Kasumi-1 (cell line): ENCODE measurements around the gene HJURP.

Source experiments
- DNase-seq, 2 experiments: peaks; one replicate each; lab custom pipeline; 2025; lab: John Stamatoyannopoulos, UW

HJURP gene

DNA sequence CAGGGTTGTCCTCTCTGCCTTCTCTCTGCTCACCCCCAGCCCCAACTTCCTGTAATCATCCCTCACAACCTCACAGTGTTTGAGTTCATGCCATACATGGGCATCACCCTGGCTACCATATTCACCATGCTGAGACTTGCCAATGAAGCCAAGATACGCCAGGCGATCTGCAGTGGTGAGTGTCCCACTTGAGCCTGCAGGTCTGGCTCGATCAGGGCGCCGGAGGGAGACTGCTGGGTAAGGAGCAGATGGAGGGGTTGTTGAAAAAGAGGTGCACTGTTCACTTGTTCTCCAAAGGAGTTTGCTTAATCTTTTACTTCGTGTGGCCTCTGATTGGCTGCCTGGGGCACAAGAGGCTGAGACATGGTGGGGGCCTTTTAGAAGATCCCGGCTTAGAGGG lies 61.6 kb downstream of the HJURP start:
- DNase-seq = no peak

DNA sequence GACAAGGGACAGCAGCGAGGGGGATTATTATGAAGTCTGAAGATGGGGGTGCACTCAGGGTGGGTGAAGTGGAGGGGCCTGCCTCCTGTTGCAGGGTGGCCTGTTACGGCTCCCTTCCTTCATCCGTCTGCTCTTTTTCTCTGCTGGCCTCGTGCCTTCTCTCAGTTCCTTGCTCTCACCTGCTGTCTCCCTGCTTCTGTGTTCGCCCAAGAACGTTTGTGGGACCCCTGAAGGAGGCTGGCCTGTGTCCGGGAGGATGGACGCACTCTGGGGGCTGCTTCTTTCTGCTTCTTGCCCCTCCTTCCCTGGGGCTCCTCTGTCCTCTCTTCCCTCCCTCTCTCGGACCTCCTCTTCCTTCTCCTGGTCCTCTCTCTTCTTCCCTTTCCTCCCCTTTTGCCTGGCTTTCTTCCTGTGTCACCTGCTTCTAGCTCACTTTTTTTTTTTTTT lies 62.4 kb downstream of the HJURP start:
- no peak for DNase-seq

DNA sequence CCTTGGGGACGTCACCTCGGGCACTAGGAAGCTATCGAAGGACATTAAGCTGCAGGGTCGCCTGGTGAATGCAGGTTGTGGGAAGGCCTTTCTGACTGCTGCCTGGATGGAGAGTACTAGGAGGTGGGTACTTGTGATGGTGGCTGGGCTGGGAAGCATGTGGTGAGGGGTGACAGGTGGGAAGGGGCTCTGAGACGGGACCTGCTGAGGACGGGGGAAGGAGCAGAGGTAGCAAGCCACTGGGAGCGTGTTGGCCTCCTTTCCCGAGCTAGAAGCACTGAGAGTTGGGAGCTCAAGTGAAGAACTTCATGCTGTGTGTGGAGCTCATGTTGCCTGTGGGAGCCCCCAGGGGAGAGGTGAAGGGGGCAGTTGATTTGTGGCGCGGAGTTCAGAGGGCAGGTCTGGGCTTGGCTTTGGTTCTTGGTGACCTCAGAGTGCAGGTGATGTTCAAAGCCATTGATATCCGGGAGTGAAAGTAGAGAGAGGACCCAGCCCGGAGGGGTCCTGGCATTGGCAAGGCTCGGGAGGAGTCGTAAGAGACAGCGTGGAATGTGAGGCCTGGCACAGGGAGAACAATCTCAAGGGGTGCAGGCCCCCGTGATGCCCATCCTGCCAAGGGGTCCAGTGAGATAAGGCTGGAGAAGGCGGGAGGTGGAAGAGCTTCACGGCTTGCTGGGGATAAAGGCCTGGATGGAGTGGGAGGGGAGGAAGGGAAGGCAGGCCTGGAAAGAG lies 63.0 kb downstream of the HJURP start:
- no peak for DNase-seq

DNA sequence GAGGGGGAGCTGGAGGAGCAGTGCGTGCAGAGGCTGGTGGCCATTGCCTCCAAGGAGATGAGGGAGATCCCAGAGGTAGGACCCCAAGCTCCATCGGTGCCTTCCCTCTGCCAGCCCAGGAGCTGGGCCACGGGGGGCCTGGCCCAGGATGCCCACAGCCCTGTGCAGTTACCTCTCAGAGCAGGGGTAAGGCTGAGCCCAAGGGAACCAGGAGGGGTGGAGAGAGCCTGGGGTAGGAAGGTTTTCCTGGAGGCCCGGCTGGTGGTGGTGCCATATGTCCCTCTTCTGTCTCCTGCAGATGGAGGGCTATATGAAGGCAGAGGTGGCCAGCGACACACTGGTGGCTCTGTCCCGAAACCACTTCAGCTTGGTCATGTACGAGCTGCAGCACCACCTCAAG lies 64.8 kb downstream of the HJURP start:
- DNase-seq = no peak
